Measurements from ENCODE around the gene WNT3A. TPM values are rescaled to one million over a fixed set of nuclear protein-coding genes. Genes with fewer than 3 reads are reported as not detected.

Gene WNT3A
- total RNA-seq, 2 donors from 2014 or later, result not detected

DNA sequence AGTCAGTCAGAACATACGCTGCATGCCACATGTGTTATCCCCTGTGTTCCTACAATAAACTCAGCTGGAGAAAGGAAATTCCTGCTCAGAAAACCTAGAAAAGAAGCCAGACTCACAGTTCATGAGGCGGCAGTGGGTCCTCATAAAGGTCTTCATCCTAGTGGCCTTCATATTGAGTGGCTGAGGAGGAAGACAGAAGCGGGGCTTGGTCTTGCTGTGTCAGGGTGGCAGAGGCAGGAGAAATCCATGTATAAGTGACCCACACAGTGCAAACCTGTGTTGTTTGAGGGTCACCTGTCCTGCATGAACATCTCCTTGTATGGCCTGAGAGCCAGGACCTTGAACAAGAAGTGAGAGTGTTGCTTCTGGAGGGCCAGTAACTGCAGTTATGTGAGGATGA is 4.0 kb upstream of the WNT3A start:
- peak; percentile 42 for DNase-seq (ENCODE audit: low spot score)
- Histone ChIP-seq H3K4me3 (no peak overlapping the region), H3K27ac (no peak overlapping the region), H3K36me3 (no peaks in the 10 kb centered on the region), H3K27me3 (peaks cover 0 to 19% of the 10 kb centered on the region in 2 donors), H3K9me3 (peaks cover 0 to 3% of the 10 kb centered on the region in 2 donors), H3K4me1 (peaks cover 0 to 5% of the 10 kb centered on the region in 2 donors)
- TF ChIP-seq, protein P1, sequence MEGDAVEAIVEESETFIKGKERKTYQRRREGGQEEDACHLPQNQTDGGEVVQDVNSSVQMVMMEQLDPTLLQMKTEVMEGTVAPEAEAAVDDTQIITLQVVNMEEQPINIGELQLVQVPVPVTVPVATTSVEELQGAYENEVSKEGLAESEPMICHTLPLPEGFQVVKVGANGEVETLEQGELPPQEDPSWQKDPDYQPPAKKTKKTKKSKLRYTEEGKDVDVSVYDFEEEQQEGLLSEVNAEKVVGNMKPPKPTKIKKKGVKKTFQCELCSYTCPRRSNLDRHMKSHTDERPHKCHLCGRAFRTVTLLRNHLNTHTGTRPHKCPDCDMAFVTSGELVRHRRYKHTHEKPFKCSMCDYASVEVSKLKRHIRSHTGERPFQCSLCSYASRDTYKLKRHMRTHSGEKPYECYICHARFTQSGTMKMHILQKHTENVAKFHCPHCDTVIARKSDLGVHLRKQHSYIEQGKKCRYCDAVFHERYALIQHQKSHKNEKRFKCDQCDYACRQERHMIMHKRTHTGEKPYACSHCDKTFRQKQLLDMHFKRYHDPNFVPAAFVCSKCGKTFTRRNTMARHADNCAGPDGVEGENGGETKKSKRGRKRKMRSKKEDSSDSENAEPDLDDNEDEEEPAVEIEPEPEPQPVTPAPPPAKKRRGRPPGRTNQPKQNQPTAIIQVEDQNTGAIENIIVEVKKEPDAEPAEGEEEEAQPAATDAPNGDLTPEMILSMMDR (IDR thresholded peaks at IDR 0.05), result no peak

DNA sequence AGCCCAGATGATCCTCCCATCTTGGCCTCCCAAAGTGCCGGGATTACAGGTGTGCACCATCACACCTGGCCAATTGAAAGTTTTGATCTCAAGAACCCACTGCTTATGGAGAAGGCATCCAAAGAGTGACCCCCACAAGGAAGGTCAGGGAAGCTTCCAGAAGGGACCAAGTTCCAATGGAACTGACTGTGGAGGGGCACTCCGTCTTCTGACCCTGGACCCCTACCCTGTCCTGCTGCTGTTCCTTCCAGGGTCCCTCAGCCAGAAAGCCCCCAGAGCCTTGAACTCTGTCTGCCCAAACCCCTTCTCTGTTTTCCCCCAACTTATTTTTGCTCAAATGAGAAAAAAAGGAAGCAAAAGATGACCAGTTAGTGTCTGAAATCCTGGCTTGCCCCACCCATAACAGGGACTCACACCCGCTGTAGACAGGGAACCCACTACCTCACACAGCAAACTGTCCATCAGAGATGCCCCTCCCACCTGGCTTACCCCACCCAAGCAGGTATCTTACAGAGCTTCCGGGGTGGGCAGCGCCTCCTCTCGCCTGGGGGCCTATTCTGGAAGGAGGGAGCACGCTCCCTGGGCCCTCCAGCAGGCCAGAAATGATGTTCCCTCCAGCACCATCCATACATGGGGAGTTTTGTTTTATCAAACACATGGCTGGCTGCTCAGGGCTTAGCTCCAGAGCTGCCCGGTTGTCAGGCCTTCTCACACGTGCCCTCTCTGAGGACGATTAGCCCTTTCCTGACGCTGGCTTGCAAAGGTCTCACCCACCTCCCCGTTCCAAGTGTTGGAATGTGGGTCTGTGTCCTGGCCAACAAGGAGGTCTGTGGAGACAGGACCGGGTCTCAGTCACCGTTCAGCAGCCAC is 3.1 kb upstream of the WNT3A start:
- DNase-seq (ENCODE audit: low spot score), result peak; percentile 34
- Histone ChIP-seq H3K36me3 (no peaks in the 10 kb centered on the region), H3K9me3 (no peaks in the 10 kb centered on the region), H3K4me1 (peaks cover 0 to 5% of the 10 kb centered on the region in 2 donors), H3K4me3 (no peak overlapping the region), H3K27ac (no peak overlapping the region), H3K27me3 (peaks cover 0 to 26% of the 10 kb centered on the region in 2 donors)
- TF ChIP-seq, protein P1 (IDR thresholded peaks at IDR 0.05), result no peak

DNA sequence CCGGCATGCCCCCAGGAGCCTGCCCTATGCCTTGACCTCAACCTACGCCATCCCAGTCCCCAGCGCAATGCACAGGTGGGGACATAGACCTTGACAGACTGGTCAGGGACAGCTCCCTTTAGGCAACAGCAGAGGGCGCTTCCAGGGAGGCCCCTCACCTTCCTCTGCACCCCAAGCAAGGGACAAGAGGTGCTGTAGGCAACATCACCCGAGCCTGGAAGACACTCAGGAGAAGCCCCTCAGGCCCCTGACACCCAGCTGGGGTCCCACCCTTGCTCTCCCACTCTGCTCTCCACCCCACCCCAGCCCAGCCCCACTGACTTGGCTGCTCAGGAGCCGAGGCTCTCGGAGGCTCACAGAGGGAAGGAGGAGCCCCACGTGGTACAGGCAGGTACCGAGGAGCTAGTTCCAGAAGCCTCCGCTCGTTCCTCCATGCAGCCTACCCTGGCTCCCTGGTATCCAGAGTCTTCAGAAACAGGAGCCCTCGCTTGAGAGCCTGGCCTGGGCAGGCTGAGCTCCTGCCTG is 2.4 kb upstream of the WNT3A start:
- H3K4me1 ChIP-seq, result peaks cover 0 to 5% of the 10 kb centered on the region in 2 donors
- peak; percentile 38 for DNase-seq (ENCODE audit: low spot score)
- H3K27me3 ChIP-seq, result peaks cover 0 to 26% of the 10 kb centered on the region in 2 donors
- TF ChIP-seq, protein P1 (IDR thresholded peaks at IDR 0.05), result peak; percentile 15 to 35
- no peaks in the 10 kb centered on the region for H3K9me3 ChIP-seq
- no peak overlapping the region for H3K4me3 ChIP-seq
- H3K27ac ChIP-seq, result no peak overlapping the region
- no peaks in the 10 kb centered on the region for H3K36me3 ChIP-seq

DNA sequence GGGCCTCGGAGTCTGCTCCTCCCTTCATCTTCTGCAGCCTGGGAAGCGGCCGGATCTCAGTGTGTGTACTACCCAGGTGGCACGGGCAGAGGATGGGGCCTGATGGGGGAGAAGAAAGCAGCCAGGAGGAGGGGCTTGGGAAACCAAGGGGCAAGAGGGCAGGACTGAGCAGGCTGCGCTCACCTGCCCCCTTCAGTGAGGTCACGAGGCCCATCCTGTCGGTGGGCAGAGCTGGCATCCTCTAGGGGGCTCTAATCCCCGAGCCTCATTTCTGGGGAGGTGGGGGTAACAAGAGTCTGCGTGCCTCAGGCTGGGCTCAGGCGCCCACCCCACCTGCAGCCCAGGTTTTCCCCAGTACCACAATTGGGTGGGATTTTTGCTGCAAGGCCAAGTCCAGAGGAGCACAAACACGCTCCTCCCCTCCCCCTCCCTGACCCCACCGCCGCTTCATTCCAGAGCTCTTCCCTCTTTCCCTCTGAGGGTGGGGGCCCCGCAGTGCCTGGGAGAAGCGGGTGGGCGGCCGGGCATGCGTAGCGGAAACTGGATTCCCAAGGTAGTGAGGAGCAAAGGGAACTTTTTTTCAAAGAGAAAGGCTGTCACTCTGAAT is 1.8 kb upstream of the WNT3A start:
- no peak overlapping the region for H3K4me3 ChIP-seq
- H3K27me3 ChIP-seq, result peaks cover 0 to 26% of the 10 kb centered on the region in 2 donors
- peak; percentile 30 for DNase-seq (ENCODE audit: low spot score)
- no peaks in the 10 kb centered on the region for H3K9me3 ChIP-seq
- peaks cover 0 to 5% of the 10 kb centered on the region in 2 donors for H3K4me1 ChIP-seq
- no peak overlapping the region for H3K27ac ChIP-seq
- TF ChIP-seq, protein P1 (IDR thresholded peaks at IDR 0.05), result no peak
- no peaks in the 10 kb centered on the region for H3K36me3 ChIP-seq

DNA sequence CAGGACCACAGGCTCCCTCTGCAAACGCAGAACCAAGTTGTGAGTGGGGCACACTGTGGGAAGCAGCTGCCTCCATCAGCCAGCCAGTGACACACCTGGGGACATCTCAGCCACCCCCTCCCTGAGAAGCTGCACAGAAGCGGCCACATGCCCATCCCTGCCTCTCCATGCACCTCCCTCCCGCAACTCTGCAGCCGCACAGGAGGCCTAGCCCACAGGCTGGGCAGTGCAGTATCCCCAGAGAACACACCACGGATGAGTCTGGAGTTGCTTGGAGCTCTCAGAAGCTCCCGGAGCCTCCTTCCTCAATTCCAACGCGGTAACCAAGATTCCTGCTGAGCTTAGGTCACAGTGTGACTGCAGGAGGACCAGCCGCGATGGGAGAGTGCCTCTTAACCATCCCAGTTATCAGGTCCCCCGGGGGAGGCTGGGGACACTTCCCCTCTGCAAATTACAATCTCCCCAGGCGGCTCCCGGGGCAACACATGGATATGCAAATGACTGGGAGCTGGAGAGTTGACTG is 1.2 kb upstream of the WNT3A start:
- Histone ChIP-seq H3K36me3 (no peaks in the 10 kb centered on the region), H3K4me1 (peaks cover 0 to 5% of the 10 kb centered on the region in 2 donors), H3K27ac (no peak overlapping the region), H3K27me3 (peaks cover 0 to 26% of the 10 kb centered on the region in 2 donors), H3K9me3 (no peaks in the 10 kb centered on the region), H3K4me3 (no peak overlapping the region)
- peak; percentile 42 for DNase-seq (ENCODE audit: low spot score)
- TF ChIP-seq, protein P1 (IDR thresholded peaks at IDR 0.05), result no peak

Measured in right atrium auricular region (tissue), 2 donors.